Measurements from ENCODE around the gene C1QTNF9. TPM values are rescaled to one million over a fixed set of nuclear protein-coding genes. Genes with fewer than 3 reads are reported as not detected.

The C1QTNF9 gene
- total and polyA plus RNA-seq, 9 of the 15 experiments (the other 6 are each of a cell fraction or from before 2014, with no cell fraction given): not detected

DNA sequence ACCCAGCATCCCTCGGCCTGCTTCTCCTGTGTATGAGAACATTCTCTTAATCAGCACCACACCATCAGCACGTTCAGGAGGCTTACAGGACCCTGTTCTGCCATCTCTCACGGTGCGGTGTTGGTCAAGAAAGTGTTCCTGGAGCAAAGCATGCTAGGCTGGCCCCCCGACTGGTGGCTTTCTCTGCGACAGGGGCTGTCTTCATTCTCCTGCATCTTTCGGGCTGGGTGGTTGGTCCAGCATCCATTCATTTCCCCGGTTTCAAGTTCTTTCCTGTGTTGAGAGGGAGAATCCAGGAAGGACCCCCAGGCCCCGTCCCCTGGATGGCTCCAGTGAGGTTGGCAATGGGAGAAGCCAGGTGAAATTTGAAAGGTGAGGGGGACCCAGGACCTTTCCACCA lies 55.8 kb downstream of the C1QTNF9 start:
- ATAC-seq (no peak), FAIRE-seq (no peak), DNase-seq (ENCODE audit: extremely low read depth in 1 of 4, low spot score in 3 of 4) (no peak)
- POLR2A ChIA-PET: no interaction called here
- no peaks in the 10 kb centered on the region for H3K4me1 ChIP-seq (replicated peaks in 1 of 2; ENCODE audit: control insufficient read depth in 2 of 2, insufficient read depth in 2 of 2, low read length in 2 of 2)
- no peak overlapping the region for H2AFZ ChIP-seq (ENCODE audit: low read depth, low read length)
- no peaks in the 10 kb centered on the region; a peak in 1 of 5 replicates for H3K27me3 ChIP-seq (ENCODE audit: control insufficient read depth in 2 of 2, insufficient read depth in 2 of 2, low read length in 2 of 2)
- no TSS peak for BruUV-seq (replicated peaks)
- H3K36me3 ChIP-seq (ENCODE audit: control insufficient read depth, insufficient read depth, low read length): no peaks in the 10 kb centered on the region
- no peaks in the 10 kb centered on the region for H3K9me1 ChIP-seq (ENCODE audit: control insufficient read depth, insufficient read depth, low read length)
- in situ Hi-C loops (cut with MboI) (no loop called here), intact Hi-C loops (cut with micrococcal nuclease) (no loop called here)
- 1% methylated on average over 8 of the region's 9 CpGs for WGBS (ENCODE audit: insufficient coverage, low coverage, missing lambda C conversion rate)
- H3K79me2 ChIP-seq (ENCODE audit: control insufficient read depth, insufficient read depth, low read length): no peaks in the 10 kb centered on the region
- H3K27ac ChIP-seq (ENCODE audit: extremely low read depth, low read depth, low read length): no peak overlapping the region
- no peak overlapping the region for H3K4me2 ChIP-seq (ENCODE audit: insufficient read depth, low read length)
- no peaks in the 10 kb centered on the region for H3K9me3 ChIP-seq (replicated peaks; ENCODE audit: control insufficient read depth, insufficient read depth, low read depth, low read length)
- CTCF ChIA-PET (ENCODE audit: low intra/inter-chr PET ratio): no interaction called here
- H4K20me1 ChIP-seq (replicated peaks; ENCODE audit: control insufficient read depth, insufficient read depth, low read length): no peaks in the 10 kb centered on the region
- no peak overlapping the region for H3K9ac ChIP-seq (ENCODE audit: insufficient read depth in 1 of 2, low read depth in 2 of 2, low read length in 2 of 2)
- no peak overlapping the region for H3K4me3 ChIP-seq
- TF ChIP-seq, protein P1, sequence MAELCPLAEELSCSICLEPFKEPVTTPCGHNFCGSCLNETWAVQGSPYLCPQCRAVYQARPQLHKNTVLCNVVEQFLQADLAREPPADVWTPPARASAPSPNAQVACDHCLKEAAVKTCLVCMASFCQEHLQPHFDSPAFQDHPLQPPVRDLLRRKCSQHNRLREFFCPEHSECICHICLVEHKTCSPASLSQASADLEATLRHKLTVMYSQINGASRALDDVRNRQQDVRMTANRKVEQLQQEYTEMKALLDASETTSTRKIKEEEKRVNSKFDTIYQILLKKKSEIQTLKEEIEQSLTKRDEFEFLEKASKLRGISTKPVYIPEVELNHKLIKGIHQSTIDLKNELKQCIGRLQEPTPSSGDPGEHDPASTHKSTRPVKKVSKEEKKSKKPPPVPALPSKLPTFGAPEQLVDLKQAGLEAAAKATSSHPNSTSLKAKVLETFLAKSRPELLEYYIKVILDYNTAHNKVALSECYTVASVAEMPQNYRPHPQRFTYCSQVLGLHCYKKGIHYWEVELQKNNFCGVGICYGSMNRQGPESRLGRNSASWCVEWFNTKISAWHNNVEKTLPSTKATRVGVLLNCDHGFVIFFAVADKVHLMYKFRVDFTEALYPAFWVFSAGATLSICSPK (IDR thresholded peaks at IDR 0.05; ENCODE audit: borderline replicate concordance): no peak
- TF ChIP-seq, protein P2, sequence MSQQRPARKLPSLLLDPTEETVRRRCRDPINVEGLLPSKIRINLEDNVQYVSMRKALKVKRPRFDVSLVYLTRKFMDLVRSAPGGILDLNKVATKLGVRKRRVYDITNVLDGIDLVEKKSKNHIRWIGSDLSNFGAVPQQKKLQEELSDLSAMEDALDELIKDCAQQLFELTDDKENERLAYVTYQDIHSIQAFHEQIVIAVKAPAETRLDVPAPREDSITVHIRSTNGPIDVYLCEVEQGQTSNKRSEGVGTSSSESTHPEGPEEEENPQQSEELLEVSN (IDR thresholded peaks at IDR 0.05; ENCODE audit: borderline replicate concordance in 1 of 2, extremely low read depth in 1 of 2, insufficient read depth in 1 of 2, insufficient read length in 1 of 2, low read depth in 1 of 2, low read length in 1 of 2, poor library complexity in 1 of 2, severe bottlenecking in 1 of 2): no peak
- TF ChIP-seq RFX7 (CRISPR knock-in tag; IDR thresholded peaks at IDR 0.05) (no peak), PHB (CRISPR knock-in tag; IDR thresholded peaks at IDR 0.05) (no peak), MAFF (IDR thresholded peaks at IDR 0.05; ENCODE audit: low read length) (no peak), MAFG (tag; conservative IDR thresholded peaks at IDR 0.05) (no peak), SPI1 (IDR thresholded peaks at IDR 0.05; ENCODE audit: borderline replicate concordance, low read depth, low read length) (no peak), FOXK1 (CRISPR knock-in tag; IDR thresholded peaks at IDR 0.05; ENCODE audit: borderline replicate concordance) (no peak), GTF2F1 (IDR thresholded peaks at IDR 0.05; ENCODE audit: low read depth, low read length) (no peak), ZNF140 (CRISPR knock-in tag; IDR thresholded peaks at IDR 0.05) (no peak), ZNF12 (CRISPR knock-in tag; IDR thresholded peaks at IDR 0.05) (no peak), ZNF121 (CRISPR knock-in tag; conservative IDR thresholded peaks at IDR 0.05) (no peak), ZNF41 (CRISPR knock-in tag; conservative IDR thresholded peaks at IDR 0.05) (no peak), POLR3G (IDR thresholded peaks at IDR 0.05; ENCODE audit: extremely low read depth, insufficient read length, insufficient replicate concordance) (no peak), CBX3 (IDR thresholded peaks at IDR 0.05; ENCODE audit: borderline replicate concordance in 1 of 2, low read length in 2 of 2) (no peak)
- TF ChIP-seq, protein P3, sequence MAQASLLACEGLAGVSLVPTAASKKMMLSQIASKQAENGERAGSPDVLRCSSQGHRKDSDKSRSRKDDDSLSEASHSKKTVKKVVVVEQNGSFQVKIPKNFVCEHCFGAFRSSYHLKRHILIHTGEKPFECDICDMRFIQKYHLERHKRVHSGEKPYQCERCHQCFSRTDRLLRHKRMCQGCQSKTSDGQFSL (CRISPR knock-in tag; IDR thresholded peaks at IDR 0.05): no peak
- TF ChIP-seq, protein P3 (tag; IDR thresholded peaks at IDR 0.05): no peak
- TF ChIP-seq, protein P4, sequence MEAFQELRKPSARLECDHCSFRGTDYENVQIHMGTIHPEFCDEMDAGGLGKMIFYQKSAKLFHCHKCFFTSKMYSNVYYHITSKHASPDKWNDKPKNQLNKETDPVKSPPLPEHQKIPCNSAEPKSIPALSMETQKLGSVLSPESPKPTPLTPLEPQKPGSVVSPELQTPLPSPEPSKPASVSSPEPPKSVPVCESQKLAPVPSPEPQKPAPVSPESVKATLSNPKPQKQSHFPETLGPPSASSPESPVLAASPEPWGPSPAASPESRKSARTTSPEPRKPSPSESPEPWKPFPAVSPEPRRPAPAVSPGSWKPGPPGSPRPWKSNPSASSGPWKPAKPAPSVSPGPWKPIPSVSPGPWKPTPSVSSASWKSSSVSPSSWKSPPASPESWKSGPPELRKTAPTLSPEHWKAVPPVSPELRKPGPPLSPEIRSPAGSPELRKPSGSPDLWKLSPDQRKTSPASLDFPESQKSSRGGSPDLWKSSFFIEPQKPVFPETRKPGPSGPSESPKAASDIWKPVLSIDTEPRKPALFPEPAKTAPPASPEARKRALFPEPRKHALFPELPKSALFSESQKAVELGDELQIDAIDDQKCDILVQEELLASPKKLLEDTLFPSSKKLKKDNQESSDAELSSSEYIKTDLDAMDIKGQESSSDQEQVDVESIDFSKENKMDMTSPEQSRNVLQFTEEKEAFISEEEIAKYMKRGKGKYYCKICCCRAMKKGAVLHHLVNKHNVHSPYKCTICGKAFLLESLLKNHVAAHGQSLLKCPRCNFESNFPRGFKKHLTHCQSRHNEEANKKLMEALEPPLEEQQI (IDR thresholded peaks at IDR 0.05): no peak
